ENCODE data around the gene DENND5A.
"Not testable (repeated sequence)": the region's sequence is repeated elsewhere in the genome, so short reads cannot be mapped to it uniquely, and the experiment has no call there.

The DENND5A gene

DNA sequence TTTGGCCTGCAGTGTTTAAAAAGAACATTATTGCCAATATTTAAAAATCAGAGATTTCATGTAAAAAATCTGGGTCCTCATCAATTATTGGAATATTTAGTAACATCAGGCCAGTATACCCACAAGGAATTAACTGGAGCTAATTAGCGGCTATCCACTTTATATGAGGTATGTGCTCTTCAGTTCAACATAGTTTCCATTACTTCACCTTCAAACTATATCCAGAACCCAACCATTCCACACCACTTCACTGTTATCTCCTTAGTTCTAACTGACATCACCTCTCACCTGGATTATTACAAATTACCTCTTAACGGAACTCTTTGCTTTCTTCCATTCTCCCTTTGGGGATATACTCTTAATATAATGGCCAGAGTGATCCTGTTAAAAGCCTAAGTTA is 64.7 kb downstream of the DENND5A start:
- H3K4me3 ChIP-seq (ENCODE audit: low read length): no peak overlapping the region
- no peak for DNase-seq (ENCODE audit: low read depth)
- TF ChIP-seq CTCF (conservative IDR thresholded peaks at IDR 0.05; ENCODE audit: low read length): no peak

DNA sequence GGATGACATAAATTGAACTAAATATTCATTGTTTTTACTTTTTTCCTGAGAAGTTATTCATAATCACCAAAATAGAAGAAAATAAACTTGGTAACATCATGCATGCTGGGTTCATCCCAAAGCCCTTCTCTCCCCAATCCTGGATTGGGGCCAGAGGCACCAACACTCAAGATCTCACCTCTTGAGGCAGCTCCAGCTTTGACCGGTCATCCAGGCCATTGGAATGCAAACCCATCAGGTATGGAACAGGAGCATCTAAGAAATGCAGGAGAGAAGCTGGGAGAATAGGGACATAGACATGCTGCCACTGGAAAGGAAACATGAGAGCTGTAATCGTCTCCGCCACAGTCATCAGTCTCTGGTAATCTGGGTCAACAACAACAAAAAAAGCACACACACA is 71.8 kb downstream of the DENND5A start:
- TF ChIP-seq CTCF (conservative IDR thresholded peaks at IDR 0.05; ENCODE audit: low read length): no peak

GRCh38 chr11:9192561-9192960 is 72.6 kb downstream of the DENND5A start:
- no peak overlapping the region for H3K4me3 ChIP-seq (ENCODE audit: low read length)
- DNase-seq (ENCODE audit: low read depth): no peak
- TF ChIP-seq CTCF (conservative IDR thresholded peaks at IDR 0.05; ENCODE audit: low read length): no peak

More for the DNA sequence above, 71.8 kb downstream of the DENND5A start:
- DNase-seq (ENCODE audit: low read depth): no peak
- H3K4me3 ChIP-seq (ENCODE audit: low read length): no peak overlapping the region

DNA sequence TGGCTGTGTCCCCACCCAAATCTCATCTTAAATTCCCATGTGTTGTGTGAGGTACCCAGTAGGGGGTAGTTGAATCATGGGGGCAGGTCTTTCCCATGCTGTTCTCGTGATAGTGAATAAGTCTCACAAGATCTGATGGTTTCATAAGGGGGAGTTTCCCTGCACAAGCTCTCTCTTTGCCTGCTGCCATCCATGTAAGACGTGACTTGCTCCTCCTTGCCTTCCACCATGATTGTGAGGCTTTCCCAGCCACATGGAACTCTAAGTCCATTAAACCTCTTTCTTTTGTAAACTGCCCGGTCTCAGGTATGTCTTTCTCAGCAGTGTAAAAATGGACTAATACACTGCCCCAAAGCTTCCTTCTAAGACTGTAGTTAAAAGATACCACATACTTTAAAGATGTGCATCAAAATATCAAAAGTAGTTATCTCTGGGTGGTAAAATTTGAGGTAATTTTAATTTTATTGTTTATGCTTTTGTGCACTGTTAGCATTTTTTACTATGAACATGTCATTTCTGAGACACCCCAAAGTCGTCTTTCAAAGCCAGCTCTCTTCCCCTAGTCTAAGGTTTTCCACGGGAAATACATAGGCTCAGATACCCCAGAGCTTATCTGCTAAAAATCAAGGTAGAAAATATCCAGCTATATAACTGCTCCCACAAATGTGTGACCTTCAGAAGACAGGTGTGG is 74.7 kb downstream of the DENND5A start:
- H3K4me3 ChIP-seq (ENCODE audit: low read length); DNase-seq (ENCODE audit: low read depth): not testable (repeated sequence)

- DNase-seq (ENCODE audit: low read depth); H3K4me3 ChIP-seq (ENCODE audit: low read length): not testable (repeated sequence)
Measured at GRCh38 chr11:9188860-9189259, 76.3 kb downstream of the DENND5A start.

DNA sequence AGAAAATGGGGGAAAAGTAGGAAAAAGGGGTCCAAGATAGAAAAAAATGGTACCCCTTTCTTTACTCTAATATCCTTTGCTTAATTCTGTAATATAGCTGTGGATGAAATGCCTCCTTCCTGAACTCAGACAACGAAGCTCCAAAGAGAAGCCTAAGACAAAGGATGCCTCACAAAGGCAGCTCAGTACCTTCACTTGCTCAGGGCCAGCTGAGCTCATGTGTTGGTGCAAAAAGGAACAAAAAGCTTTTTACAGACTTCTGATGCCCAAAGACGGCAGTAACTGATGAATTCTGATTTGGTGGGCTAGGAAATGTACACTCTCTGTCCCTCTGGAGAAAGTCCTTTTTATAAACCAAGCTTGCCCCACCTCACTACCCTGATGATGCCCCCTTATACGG is 77.5 kb downstream of the DENND5A start:
- TF ChIP-seq CTCF (conservative IDR thresholded peaks at IDR 0.05; ENCODE audit: low read length): no peak
- H3K4me3 ChIP-seq (ENCODE audit: low read length): no peak overlapping the region
- DNase-seq (ENCODE audit: low read depth): no peak

GRCh38 chr11:9184516-9184915 is 80.6 kb downstream of the DENND5A start:
- no peak overlapping the region for H3K4me3 ChIP-seq (ENCODE audit: low read length)
- no peak for DNase-seq (ENCODE audit: low read depth)
- no peak for TF ChIP-seq CTCF (conservative IDR thresholded peaks at IDR 0.05; ENCODE audit: low read length)

DNA sequence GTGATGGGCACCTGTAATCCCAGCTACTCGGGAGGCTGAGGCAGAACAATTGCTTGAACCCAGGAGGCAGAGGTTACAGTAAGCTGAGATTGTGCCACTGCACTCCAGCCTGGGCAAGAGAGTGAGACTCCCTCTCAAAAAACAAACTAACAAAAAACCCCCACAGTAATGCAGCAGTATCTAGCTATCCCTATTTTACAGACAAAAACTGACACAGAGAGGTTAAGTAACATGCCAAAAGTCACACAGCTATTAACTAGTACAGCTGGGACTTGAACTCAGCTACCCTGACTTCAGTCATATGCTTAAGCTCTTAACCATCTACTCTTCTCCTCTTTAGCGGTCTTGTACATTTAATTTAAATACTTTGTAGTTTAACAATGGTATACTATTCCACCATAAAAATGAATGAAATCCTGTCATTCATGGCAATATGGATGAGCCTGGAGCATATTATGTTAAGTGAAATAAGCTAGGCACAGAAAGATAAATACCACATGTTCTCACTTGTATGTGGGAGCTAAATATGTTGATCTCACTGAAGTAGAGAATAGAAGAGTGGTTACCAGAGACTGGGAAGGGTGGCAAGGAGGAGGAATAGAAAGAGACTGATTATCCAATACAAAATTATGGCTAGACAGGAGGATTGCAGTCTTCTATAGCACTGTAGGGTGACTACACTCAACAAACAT is 82.8 kb downstream of the DENND5A start:
- DNase-seq (ENCODE audit: low read depth): no peak
- TF ChIP-seq CTCF (conservative IDR thresholded peaks at IDR 0.05; ENCODE audit: low read length): no peak
- H3K4me3 ChIP-seq (ENCODE audit: low read length): no peak overlapping the region

Data from AG10803 (cell line).